A673 (cell line): ENCODE results near the gene MORN5.

Experiments used
- EZH2 ChIP-seq: fragments of 200-600 bp; sonication (generic); IDR thresholded peaks from 2 replicates; pipeline ENCODE4 v1.6.1; 2017; ENCODE audit warnings: borderline replicate concordance, low read depth, mild to moderate bottlenecking, mixed read lengths, antibody characterized with exemption, low read length; ENCODE audit not compliant: poor library complexity, severe bottlenecking
- TF ChIP-seq, protein P1 (sequence below): fragments of 300-800, 200-600 bp; sonication (generic); conservative IDR thresholded peaks from 2 replicates; pipeline ENCODE4 v1.5.1; 2017; ENCODE audit warnings: low read depth, mild to moderate bottlenecking, antibody characterized with exemption, low read length, moderate library complexity, mixed read lengths

GRCh38 chr9:122197882-122198281 is 38.2 kb downstream of the MORN5 start:
- TF ChIP-seq, protein P1, sequence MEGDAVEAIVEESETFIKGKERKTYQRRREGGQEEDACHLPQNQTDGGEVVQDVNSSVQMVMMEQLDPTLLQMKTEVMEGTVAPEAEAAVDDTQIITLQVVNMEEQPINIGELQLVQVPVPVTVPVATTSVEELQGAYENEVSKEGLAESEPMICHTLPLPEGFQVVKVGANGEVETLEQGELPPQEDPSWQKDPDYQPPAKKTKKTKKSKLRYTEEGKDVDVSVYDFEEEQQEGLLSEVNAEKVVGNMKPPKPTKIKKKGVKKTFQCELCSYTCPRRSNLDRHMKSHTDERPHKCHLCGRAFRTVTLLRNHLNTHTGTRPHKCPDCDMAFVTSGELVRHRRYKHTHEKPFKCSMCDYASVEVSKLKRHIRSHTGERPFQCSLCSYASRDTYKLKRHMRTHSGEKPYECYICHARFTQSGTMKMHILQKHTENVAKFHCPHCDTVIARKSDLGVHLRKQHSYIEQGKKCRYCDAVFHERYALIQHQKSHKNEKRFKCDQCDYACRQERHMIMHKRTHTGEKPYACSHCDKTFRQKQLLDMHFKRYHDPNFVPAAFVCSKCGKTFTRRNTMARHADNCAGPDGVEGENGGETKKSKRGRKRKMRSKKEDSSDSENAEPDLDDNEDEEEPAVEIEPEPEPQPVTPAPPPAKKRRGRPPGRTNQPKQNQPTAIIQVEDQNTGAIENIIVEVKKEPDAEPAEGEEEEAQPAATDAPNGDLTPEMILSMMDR = no peak
- TF ChIP-seq EZH2 = no peak
